ELR (cell line): ENCODE results near the gene NOXRED1.
"Not testable (repeated sequence)": the region's sequence is repeated elsewhere in the genome, so short reads cannot be mapped to it uniquely, and the experiment has no call there.

Source experiments
- DNase-seq: peaks from one replicate; pipeline ENCODE4 v3.0.0-alpha.2; 2015; ENCODE audit warnings: low read depth

NOXRED1 gene, protein sequence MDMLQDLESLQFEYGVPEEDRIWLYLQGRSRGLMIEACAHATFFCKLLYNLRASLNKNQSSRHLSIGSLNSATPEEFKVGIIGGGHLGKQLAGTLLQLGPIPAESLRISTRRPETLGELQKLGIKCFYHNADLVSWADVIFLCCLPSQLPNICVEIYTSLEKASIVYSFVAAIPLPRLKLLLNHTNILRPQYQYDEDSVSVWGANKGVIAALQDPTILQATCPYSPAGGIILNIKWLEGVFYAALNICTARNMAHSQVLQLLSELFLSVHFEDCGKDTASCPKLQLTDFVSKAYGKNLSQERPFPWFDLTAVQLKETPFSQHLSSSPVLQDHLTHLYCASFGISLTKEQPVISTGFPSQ

DNA sequence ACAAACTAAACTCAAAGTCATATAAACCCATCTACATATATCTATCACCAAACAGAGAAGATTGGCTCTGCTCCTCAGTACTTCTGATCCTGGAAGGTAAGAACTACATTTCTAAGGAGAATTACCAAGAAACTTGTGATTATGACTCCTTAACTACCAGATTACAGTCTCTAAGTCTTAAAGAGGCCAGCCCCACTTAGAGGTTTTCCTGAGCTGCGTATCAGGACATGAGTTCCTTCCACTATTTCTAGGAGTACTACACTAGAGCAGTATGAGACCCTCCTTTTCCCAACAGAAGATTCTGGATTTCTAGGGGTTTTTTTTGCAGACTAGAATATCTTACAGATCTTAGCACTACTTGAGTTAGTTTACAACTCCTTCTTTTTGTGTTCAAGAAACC, at the start of gene NOXRED1:
TSS of gene NOXRED1 (minus strand) at position 101 of the 400 bp plus-strand sequence. CDS start 634 bp downstream, outside the sequence.
- DNase-seq = no peak

DNA sequence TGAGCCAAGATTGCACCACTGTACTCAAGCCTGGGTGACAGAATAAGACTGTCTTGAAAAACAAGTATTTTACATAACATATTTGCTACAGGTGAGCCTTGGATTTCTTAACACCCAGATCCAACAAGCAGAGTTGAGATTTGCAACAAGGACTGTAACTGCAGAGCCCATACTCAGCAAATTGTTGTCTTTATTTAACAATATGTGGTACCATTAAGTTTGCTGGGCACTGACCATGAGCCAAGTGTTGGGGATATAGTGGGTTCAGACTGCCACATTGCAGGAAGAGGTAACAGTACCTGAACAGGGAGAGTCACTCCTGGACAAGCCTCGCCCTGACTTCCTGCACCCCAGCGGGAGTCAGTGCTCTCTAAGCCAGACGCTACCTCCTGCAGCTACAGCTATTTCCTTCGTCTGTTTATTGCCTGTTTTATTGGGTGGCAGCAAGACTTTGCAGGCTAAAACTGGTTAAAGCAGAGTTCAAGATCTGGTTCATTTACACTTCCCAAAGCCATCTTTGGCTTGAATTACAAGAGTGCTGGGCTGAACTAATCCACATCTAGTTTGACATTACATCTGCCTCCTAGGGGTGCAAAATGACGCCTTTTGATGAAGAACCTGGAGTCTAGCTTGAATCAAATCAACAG, 47.0 kb upstream of the NOXRED1 start:
- no peak for DNase-seq

DNA sequence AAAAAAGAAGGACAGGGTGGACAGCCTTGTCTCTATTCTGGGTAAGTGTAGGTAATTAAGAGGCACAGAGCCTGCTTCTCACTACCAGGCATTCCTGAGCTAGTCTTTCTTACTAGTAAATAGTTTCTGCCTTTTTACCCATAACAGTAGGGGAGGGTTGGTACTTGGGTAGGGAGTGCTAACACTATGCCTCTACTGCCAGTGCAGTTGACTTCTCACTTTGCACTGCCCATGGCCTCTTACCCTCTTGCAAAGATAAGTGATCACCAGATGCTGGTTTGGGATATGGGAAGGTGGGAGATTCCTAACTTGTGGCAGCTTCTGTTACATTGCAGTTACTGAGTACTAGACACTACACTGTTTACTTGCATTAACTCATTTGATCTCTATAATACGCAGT, 46.2 kb upstream of the NOXRED1 start:
- DNase-seq = no peak

DNA sequence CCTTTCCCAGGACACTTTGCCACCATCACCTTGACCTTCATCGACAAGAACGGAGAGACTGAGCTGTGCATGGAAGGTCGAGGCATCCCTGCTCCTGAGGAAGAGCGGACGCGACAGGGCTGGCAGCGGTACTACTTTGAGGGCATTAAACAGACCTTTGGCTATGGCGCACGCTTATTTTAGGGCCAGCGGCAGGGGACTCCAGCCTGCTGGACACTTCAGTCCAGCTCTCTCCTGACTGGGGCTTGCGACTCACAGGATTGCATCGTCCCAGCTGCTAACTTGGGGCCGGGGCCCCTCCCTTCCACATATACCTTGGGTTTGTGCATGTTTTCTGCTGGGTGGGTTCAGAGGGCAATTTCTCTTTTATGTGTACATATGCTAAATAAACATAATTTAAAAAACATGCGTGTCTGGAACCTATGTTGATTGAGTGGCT, 45.8 kb upstream of the NOXRED1 start:
- no peak for DNase-seq

DNA sequence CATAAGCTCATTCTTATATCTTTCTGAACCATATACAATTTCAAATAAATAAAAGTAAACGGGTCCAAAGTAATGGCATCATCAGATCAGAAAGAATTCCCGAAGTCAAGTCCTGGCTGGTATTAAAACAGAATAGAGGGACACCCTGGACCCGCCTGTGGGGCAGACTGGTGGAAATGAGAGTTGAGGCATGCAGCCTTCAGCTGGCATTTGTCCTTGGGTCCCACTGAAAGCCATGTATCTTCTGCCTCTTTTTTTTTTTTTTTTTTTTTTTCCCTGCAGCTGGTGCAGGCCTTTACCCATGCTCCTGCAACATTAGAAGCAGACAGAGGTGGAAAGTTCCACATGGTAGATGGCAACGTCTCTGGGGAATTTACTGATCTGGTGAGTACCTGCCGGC, 44.5 kb upstream of the NOXRED1 start:
- DNase-seq = no peak

DNA sequence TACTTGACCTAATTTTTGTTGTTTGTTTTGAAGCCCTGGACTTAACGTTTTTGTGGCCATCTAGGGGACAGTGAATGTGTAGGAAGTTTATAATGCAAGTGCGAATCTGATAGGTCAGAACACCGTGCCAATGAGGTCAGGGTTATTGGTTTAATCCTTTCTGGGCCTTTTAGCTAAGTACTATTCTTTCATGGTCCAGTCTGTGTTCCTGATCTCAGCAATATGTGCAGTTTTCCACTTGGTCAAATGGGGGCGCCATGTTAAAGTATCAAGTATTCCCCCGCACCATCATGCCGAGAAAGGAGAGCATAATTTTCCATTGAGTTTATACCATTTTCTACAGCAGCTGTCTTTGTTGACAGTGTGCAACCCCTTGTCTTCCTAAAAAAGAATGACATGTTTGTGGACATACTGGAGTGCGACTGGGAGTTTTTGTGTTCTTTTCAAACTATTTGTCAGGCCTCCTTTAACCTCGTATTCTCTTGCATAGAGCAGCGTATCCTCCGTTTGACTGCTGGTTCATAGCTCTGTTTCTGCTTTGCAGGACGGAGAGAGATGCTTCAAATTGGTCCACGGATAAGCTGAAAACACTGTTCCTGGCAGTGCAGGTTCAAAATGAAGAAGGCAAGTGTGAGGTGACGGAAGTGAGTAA, 35.9 kb upstream of the NOXRED1 start:
- peak; percentile 84 for DNase-seq

DNA sequence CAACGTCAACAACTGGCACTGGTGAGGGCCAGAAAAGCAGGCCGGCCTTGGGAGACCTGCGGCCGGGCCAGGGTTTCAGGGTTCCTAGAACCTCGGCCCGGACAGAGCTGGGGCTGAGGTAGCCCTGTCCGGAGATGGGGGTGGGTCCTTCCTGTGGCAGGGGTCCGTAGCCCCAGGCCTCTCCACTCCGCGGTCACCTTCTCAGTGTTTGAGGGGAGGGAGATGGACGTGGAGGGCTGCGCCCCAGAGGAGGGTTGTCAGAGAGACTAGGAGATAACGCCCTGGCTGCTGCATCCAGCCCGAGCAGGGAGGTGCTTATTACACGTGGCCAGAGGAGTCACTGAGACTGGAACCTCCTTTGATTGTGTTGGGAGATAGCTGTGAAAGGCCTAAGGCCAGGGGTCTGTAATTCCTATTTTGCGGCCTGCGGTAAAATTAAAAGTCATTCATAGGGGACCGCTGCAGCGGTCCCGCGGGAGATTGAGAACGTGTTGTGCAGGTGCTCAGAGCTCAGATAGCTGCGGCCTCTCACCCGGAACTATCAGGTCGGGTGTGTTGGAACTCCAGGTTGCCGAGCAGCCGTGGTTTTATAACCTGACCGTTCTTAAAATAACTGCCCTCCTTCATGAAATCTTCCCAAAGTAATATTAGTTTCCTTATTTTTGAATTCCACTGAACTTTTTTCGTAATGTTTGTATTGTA, 35.1 kb upstream of the NOXRED1 start:
- peak; percentile 68 for DNase-seq

DNA sequence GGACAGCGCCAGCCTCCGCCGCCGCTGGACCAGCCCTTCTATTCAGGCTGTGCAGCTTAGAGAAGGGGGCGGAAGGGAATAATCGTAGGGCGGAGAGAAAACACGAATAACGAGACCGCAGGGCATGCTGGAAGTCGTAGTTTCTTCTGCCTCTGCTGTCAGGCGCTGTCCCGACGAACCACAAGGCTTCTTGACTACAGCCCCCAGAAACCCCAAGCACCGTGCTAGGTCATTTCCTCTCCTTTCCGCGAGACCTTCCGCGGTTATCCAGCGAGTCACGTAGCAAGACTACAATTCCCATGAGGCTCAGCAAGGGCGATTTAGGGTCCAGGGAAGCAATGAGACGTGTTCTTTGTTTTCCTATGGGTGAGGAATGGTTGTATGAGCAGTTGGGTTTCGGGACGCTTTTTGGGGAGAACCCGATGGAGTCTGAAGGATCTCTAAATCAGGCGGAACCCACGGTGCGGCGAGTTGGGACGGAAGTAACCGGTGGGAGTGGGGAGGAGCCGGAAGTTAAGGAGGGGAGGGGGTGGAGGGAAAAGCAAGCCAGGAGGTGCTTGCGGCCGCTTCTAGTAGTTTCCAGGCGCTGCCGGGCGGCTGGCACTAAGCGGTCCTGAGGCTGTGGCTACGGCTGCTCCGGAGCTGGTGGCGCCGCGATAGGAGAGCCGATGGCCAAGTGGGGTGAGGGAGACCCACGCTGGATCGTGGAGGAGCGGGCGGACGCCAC, 34.4 kb upstream of the NOXRED1 start, which contains the start of the genes AHSA1 and VIPAS39:
TSS of gene AHSA1 (plus strand) at position 572 of the 727 bp plus-strand sequence. CDS start at position 669, 97 bp downstream.
TSS of gene VIPAS39 (minus strand) at position 80 of the 727 bp plus-strand sequence. CDS start 3,499 bp downstream, outside the sequence.
- peak; percentile 100 for DNase-seq

DNA sequence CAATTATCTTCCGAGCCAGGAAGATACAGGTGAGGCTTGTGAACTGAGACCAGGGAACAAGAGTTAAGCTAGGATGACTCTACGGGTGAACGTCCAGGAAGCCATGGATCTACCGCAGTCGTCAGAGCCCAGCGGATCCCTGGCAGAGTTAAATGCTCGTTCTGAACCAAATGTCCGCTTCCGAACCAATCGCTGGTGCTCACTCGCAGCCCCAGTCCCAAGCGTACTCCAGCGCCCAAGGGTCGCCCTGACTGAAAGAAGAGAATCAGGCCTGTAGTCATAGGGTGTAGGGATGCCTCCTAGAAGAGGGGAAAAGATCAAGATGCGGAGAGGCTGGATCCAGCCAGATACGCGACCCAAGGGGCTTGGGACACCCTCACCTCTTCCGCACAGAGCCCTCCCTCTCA, 33.8 kb upstream of the NOXRED1 start:
- peak; percentile 65 for DNase-seq

DNA sequence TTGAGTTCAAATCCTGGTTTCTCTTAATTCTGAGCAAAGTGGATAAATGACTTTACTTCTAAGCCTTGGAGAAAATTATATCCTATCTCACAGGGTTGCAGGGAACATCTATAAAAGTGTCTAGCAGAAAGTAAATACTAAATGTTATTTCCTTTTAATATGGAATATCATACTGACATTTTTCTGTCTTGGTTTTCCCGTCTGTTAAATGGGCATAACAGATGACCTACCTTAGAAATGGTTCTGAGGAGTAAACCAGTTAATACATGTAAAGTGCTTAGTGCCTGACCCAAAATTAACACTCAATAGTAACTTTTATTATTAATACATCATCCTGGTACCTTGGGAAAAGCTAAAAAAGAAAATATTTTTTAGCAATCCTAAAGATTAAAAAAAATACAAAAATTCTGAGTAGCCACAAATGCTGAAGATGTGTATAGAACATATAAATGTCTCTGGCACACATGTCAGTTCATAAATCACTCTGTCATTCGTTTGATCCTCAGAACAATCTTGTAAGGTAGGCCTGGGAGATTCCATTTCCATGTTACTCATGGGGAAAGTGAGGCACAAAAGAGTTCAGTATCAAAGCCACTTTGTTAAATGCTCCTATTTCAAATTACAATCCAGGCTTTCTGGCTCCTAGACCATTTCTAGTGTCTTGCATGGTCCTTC, 32.8 kb upstream of the NOXRED1 start:
- DNase-seq = no peak

DNA sequence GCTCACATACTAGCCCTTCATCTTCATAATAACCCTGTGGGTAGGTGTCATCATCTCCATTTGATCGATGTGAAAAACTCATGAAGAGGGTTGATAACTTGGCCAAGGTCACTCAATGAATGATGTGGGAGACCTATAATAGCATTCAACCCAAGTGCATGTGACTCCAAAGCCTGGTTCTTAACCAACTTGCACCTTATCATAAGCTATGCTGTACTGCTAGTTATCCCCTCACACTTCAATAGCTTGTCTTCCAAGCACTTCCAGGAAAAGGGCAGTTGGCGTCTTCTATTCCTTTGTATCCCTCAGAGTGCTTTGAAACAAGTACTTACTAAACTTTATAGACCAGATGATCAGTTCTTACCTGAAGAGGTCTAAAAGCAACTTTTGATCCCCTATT, 18.9 kb upstream of the NOXRED1 start:
- DNase-seq = no peak

DNA sequence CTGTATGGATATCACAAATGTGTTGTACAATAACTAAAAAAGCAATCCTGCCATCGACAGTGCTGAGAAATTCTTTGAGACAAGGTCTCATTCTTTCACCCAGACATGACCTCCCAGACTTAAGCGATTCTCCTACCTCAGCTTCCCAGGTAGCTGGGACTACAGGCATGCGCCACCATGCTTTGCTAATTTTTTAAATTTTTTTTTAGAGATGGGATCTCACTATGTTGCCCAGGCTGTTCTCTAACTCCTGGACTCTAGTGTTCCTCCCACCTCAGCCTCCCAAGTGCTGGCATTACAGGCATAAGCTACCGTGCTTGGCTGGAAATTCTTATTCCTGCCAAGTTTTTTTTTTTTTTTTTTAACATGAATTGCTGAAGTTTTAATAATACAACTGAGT, 16.5 kb upstream of the NOXRED1 start:
- DNase-seq = no peak

DNA sequence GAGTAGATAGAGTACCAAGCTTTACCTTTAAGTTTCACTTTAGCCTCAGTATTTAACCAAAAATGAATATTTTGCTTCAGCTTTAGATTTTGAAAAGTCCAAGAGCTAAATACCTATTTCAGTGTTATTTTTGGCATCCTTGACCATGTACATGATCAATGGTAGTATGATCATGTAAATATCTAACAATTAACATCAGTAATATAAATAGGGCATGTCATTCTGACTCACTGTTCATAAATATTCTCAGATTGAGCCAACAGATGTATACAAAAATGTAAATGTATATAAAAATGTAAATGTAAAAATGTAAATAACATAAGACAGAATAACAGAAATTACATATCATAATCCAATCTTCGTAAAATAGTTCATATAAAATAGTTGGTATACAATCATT, 15.3 kb upstream of the NOXRED1 start:
- DNase-seq = no peak

DNA sequence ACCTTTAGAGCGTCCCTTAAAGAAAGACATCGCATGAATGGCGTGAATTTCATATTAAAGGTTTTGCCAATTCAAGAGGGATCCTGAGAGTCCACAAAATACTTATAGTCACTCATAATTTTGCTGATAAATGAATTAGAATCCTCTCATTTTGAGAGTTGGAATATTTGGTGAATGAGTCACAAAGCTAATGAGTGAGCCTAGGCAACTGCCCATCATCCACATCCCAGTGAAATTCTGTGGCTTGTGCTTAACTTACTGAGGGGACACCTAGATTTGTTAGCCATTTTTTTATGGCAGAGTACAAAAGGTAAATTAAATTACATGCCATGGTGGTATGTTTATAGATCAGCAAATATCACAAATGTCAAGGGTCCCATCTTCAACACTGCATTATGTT, 12.7 kb upstream of the NOXRED1 start:
- DNase-seq = peak; percentile 54

DNA sequence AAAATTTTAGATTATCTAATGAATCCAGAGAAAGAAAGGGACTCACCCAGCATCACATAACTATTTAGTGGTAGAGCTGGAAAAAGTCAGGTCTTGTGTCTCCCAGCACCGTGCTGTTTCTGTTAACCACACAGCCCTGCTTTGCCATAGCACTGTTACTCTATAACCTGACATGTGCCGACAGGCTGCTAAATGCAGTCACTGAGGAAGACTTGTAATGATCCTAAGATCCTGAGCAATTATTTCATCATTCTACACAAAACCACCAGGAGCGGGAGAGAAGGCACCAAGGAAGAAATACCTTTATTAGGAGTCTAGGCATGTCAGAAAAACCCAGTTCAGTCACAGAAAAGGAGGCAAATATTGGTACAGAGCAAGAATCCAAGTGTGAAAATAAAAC, 3.1 kb upstream of the NOXRED1 start:
- DNase-seq = no peak

DNA sequence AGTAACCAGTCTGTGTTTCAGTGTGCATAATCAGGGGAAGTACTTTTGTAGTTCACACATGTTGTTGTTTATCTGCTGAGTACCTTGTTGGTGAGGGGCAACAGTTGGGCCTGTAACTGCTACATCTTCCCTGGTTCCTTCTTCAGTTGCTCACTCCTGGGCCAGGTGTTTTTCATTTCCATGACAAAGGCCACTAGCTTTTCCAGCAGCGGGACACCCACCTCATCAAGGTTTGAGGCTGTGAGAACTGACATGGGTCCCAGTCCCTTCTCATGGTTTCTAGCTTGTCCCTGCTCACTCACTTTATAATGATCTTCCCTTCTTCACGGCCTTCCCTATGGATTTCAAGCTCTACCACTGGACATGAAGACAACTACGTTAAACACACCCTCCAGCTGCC, 1.5 kb upstream of the NOXRED1 start:
- no peak for DNase-seq

DNA sequence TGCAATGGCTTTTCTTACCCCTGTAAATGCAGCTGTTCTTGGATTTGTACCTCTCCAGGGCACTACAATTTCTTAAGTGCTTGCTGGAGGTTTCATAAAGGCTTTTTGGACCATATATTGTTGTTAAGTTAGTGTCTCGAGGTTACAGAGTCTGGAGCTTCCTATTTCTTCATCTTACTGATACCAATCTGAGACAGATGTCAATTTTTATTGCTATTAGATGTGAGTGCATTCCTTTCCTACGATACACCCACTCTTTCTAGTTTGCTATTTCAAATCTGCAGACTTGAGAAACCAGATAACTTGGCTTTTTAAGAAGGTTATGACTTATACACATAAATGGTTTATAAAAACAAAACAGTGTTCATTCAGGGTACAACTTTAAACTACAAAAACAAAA, 2.1 kb downstream of the NOXRED1 start:
- DNase-seq = peak; percentile 15

DNA sequence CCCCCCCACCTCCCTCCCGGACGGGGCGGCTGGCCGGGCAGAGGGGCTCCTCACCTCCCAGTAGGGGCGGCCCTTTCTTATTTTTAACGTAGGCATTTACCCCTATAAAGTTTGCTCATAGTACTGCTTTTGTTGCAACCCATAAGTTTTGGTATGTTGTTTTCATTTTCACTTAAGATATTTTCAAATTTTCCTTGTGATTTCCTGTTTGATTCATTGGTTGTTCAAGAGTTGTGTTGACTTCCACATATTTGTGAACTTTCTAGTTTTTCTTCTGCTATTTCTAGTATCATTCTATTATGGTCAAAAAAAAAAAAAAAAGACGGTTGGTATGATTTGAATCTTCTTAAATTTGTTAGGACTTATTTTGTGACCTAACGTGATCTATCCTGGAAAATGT, 6.5 kb downstream of the NOXRED1 start:
- DNase-seq = no peak

DNA sequence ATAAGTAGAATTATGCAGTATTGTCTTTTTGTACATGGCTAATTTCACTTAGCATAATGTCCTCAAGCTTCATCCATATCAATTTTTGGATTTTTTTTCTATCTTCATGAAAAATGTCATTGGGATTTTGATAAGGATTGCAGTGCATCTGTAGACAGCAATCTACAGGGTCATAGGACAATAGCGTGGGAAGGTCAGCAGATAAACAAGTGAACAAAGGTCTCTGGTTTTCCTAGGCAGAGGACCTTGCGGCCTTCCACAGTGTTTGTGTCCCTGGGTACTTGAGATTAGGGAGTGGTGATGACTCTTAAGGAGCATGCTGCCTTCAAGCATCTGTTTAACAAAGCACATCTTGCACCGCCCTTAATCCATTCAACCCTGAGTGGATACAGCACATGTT, 7.2 kb downstream of the NOXRED1 start:
- not testable (repeated sequence) for DNase-seq

DNA sequence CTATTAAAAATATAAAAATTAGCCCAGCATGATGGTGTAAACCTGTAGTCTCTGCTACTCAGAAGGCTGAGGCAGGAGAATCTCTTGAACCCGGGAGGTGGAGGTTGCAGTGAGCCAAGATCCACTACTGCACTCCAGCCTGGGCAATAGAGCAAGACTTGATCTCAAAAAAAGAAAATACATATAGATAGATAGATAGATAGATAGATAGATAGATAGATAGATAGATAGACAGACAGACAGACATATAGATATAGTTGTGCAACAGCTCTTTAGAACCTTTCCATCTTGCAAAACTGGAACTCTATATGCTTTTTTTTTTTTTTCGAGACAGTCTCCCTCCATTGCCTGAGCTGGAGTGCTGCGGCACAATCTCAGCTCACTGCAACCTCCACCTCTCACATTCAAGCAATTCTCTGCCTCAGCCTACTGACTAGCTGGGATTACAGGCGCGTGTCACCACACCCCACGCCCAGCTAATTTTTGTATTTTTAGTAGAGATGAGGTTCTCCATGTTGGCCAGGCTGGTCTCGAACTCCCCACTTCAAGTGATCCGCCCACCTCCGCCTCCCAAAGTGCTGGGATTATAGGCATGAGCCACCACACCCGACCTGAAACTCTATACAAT, 7.8 kb downstream of the NOXRED1 start:
- DNase-seq = not testable (repeated sequence)
